Peyer's patch (tissue), 4 donors: ENCODE measurements around the gene SNTG2.
"Not testable (repeated sequence)": the region's sequence is repeated elsewhere in the genome, so short reads cannot be mapped to it uniquely, and the experiment has no call there.

Experiments used
- POLR2A ChIP-seq, 2 donors: fragments of 450-650 bp; IDR thresholded peaks; one replicate each; pipeline ENCODE4 v1.5.1; 2017; ENCODE audit warnings: antibody characterized with exemption in 2 of 2, mild to moderate bottlenecking in 2 of 2, moderate library complexity in 2 of 2
- TF ChIP-seq, protein P1 (sequence below), 6 experiments: fragments of 450-650 bp in 4 of 6; fragments of 200-600 bp in 2 of 6; sonication (generic) in 1 of 6; IDR thresholded peaks; one replicate each; pipeline ENCODE4 v1.5.1; 2017 to 2019; ENCODE audit warnings: antibody characterized with exemption in 6 of 6, mild to moderate bottlenecking in 3 of 6, moderate library complexity in 1 of 6

DNA sequence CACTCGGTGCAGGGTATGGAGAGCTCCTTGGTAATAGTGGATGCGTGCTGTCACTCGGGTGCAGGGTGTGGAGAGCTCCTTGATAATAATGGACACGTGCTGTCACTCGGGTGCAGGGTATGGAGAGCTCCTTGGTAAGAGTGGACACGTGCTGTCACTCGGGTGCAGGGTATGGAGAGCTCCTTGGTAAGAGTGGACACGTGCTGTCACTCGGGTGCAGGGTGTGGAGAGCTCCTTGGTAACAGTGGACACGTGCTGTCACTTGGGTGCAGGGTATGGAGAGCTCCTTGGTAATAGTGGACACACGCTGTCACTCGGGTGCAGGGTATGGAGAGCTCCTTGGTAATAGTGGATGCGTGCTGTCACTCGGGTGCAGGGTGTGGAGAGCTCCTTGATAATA lies 155.7 kb downstream of the SNTG2 start:
- TF ChIP-seq, protein P1, sequence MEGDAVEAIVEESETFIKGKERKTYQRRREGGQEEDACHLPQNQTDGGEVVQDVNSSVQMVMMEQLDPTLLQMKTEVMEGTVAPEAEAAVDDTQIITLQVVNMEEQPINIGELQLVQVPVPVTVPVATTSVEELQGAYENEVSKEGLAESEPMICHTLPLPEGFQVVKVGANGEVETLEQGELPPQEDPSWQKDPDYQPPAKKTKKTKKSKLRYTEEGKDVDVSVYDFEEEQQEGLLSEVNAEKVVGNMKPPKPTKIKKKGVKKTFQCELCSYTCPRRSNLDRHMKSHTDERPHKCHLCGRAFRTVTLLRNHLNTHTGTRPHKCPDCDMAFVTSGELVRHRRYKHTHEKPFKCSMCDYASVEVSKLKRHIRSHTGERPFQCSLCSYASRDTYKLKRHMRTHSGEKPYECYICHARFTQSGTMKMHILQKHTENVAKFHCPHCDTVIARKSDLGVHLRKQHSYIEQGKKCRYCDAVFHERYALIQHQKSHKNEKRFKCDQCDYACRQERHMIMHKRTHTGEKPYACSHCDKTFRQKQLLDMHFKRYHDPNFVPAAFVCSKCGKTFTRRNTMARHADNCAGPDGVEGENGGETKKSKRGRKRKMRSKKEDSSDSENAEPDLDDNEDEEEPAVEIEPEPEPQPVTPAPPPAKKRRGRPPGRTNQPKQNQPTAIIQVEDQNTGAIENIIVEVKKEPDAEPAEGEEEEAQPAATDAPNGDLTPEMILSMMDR (IDR thresholded peaks at IDR 0.05): not testable (repeated sequence)
- not testable (repeated sequence) for TF ChIP-seq POLR2A (IDR thresholded peaks at IDR 0.05)
